ENCODE data around the gene TMEM238L.

- TF ChIP-seq, protein P1, sequence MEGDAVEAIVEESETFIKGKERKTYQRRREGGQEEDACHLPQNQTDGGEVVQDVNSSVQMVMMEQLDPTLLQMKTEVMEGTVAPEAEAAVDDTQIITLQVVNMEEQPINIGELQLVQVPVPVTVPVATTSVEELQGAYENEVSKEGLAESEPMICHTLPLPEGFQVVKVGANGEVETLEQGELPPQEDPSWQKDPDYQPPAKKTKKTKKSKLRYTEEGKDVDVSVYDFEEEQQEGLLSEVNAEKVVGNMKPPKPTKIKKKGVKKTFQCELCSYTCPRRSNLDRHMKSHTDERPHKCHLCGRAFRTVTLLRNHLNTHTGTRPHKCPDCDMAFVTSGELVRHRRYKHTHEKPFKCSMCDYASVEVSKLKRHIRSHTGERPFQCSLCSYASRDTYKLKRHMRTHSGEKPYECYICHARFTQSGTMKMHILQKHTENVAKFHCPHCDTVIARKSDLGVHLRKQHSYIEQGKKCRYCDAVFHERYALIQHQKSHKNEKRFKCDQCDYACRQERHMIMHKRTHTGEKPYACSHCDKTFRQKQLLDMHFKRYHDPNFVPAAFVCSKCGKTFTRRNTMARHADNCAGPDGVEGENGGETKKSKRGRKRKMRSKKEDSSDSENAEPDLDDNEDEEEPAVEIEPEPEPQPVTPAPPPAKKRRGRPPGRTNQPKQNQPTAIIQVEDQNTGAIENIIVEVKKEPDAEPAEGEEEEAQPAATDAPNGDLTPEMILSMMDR (IDR thresholded peaks at IDR 0.05), result no peak
- TF ChIP-seq EZH2 (IDR thresholded peaks at IDR 0.05) (no peak), EZH2phosphoT487 (IDR thresholded peaks at IDR 0.05) (no peak)
Measured at GRCh38 chr17:10799407-10799806, 4.5 kb downstream of the TMEM238L start.

Data from neural progenitor cell (in vitro differentiated cells).